Tibial nerve (tissue), 4 donors: ENCODE results near the gene MAD2L1. TPM values are rescaled to one million over a fixed set of nuclear protein-coding genes. Genes with fewer than 3 reads are reported as not detected.
A peak's percentile ranks its signal among the peaks of the same experiment; 100 is the strongest.
"Not testable (repeated sequence)": the region's sequence is repeated elsewhere in the genome, so short reads cannot be mapped to it uniquely, and the experiment has no call there.

Experiments used
- DNase-seq, 2 donors: peaks; one replicate each; pipeline ENCODE4 v3.0.0-alpha.2; 2019; ENCODE audit warnings: low spot score in 2 of 2
- H3K27ac ChIP-seq, 4 donors: fragments of 200-600 bp; sonication (generic) in 3 of 4; one replicate each; pipeline ENCODE4 v1.5.1; 2017 to 2019; ENCODE audit warnings: mild to moderate bottlenecking in 1 of 4
- H3K27me3 ChIP-seq, 2 donors: fragments of 200-600 bp; sonication (generic) in 1 of 2; one replicate each; pipeline versions ENCODE4 v1.5.1 to v1.6.0; 2017 to 2019
- H3K36me3 ChIP-seq, 3 donors: fragments of 200-600 bp; sonication (generic); one replicate each; pipeline ENCODE4 v1.5.1; 2018 to 2019
- H3K4me1 ChIP-seq, 4 donors: fragments of 200-600 bp; sonication (generic) in 3 of 4; one replicate each; pipeline ENCODE4 v1.5.1; 2017 to 2019
- H3K4me3 ChIP-seq, 4 donors: fragments of 200-600 bp; sonication (generic) in 3 of 4; one replicate each; pipeline ENCODE4 v1.5.1; 2017 to 2019; ENCODE audit warnings: mild to moderate bottlenecking in 1 of 4, moderate library complexity in 1 of 4
- H3K9me3 ChIP-seq, 4 donors: fragments of 200-600 bp; sonication (generic) in 3 of 4; one replicate each; pipeline ENCODE4 v1.5.1; 2017 to 2019
- CTCF ChIP-seq, 5 experiments: fragments of 200-600 bp in 3 of 5; fragments of 450-650 bp in 2 of 5; sonication (generic) in 3 of 5; IDR thresholded peaks; one replicate each; pipeline ENCODE4 v1.5.1; 2016 to 2019; ENCODE audit warnings: antibody characterized with exemption in 5 of 5, mild to moderate bottlenecking in 3 of 5, moderate library complexity in 2 of 5
- EP300 ChIP-seq, 2 donors: sonication (generic); formaldehyde crosslinking; IDR thresholded peaks; one replicate each; pipeline ENCODE4 v1.6.1; 2017; ENCODE audit warnings: antibody characterized with exemption in 2 of 2, mild to moderate bottlenecking in 1 of 2
- POLR2A ChIP-seq, 2 donors: fragments of 450-650 bp; IDR thresholded peaks; one replicate each; pipeline ENCODE4 v1.6.1; 2017; ENCODE audit warnings: antibody characterized with exemption in 2 of 2, mild to moderate bottlenecking in 2 of 2, moderate library complexity in 2 of 2
- WGBS, 2 donors: methylation state at CpG; one replicate each; pipeline ENCODE4 v1.1.5; 2018; 5-methylcytosine and 5-hydroxymethylcytosine counted together
- total RNA-seq, 4 donors: library from RNA; depleted of rRNA; stranded (reverse); fragments of >200 nt; gene quantifications; one replicate each; pipeline ENCODE4 v1.1.0, GENCODE V29; 2016

The MAD2L1 gene
- total RNA-seq, 4 donors from 2014 or later: 0.21 to 3.3 (median 1.4) TPM

GRCh38 chr4:120078216-120078615 is 11.6 kb upstream of the MAD2L1 start:
- 86 to 93% methylated on average over 1 of the region's 1 CpG for WGBS, 2 donors
- Histone ChIP-seq H3K9me3 (no peaks in the 10 kb centered on the region), H3K27me3 (no peaks in the 10 kb centered on the region), H3K36me3 (no peaks in the 10 kb centered on the region), H3K27ac (no peak overlapping the region), H3K4me3 (no peak overlapping the region), H3K4me1 (no peaks in the 10 kb centered on the region)
- no peak for DNase-seq
- TF ChIP-seq POLR2A (IDR thresholded peaks at IDR 0.05) (no peak), EP300 (IDR thresholded peaks at IDR 0.05) (no peak)

DNA sequence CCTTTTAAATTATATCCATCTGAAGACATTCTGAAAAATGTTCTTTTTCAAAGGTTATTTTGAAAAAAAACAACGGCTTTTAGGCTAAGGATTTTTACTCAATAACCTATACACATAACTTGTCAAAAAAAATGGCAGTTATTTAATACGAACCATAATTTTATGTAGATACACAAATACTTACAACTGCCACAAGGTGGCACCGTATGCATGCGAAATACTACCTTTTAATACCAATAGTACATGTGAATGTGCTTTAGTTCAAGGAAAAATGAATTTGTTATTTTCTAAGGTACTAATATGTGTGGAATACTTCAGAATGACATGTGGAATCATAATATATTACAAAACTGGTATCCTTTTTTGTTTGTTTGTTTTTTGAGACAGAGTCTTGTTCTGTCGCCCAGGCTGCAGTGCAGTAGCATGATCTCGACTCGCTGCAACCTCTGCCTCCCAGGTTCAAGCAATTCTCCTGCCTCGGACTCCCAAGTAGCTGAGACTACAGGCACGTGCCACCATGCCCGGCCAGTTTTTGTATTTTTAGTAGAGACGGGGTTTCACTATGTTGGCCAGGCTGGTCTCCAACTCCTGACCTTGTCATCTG is 4.6 kb upstream of the MAD2L1 start:
- no peak for DNase-seq
- H3K4me3 ChIP-seq: no peak overlapping the region

DNA sequence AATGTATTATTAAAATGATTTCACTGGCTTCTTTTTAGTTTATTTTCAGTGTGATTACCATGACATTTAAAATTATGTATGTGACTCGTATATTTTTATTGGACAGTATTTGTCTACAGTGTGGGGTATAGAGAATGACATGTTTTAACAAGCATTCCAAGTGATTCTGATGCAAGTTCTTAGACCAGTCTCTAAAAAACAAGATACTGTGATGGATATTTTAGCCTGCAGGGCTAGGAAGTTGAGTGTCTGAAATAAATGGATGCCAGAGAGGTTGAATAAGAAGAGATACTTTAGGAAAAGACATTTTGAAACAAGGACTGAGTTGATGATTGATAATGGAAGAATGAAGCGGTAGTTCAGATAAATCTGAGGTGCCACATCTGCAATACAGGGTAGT is 3.5 kb upstream of the MAD2L1 start:
- TF ChIP-seq CTCF (IDR thresholded peaks at IDR 0.05): no peak
- Histone ChIP-seq H3K4me1 (peaks cover 6 to 36% (median 9%) of the 10 kb centered on the region in 4 donors), H3K27me3 (no peaks in the 10 kb centered on the region), H3K4me3 (no peak overlapping the region), H3K27ac (peak overlapping the region in 1 of 4 donors; percentile 16), H3K9me3 (no peaks in the 10 kb centered on the region), H3K36me3 (no peaks in the 10 kb centered on the region)
- WGBS, 2 donors: 65 to 90% methylated on average over 2 of the region's 2 CpGs
- DNase-seq: no peak

More for the DNA sequence above, 4.6 kb upstream of the MAD2L1 start:
- H3K27ac ChIP-seq: no peak overlapping the region
- H3K36me3 ChIP-seq: no peaks in the 10 kb centered on the region
- H3K27me3 ChIP-seq: no peaks in the 10 kb centered on the region
- no peaks in the 10 kb centered on the region for H3K9me3 ChIP-seq
- peaks cover 6 to 26% (median 6%) of the 10 kb centered on the region in 4 donors for H3K4me1 ChIP-seq
- WGBS, 2 donors: 50 to 55% methylated on average over 11 of the region's 11 CpGs
- TF ChIP-seq CTCF (IDR thresholded peaks at IDR 0.05): peak; percentile 41 to 76 (median 53)
- no peak for TF ChIP-seq POLR2A (IDR thresholded peaks at IDR 0.05)
- no peak for TF ChIP-seq EP300 (IDR thresholded peaks at IDR 0.05)

DNA sequence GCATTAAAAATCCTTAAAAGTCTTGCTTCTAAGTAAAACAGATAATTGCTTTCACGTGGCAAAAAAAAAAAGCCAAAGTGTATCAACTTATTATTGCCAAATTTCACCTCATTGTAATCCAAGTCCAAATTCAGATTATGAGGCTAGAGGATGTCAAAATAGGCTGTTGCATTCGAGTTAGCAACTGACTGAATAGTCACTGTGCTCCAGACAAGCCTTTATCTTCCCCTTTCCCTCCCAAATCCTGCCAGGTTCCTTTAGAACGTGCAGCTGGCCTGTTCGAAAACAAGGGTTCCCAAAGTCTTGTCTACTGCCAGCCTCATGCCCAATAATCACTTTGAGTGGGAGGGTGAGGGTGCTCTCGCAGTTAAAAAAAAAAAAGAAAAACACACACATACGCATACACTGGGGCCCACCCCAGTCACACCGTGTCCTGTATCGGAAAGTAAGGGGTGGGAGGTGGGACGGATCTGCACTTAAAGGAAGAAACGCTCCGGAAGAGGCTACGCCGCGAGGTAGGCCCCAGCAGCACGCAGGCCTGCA is 603 bp downstream of the MAD2L1 start:
- TF ChIP-seq POLR2A (IDR thresholded peaks at IDR 0.05) (no peak), EP300 (IDR thresholded peaks at IDR 0.05) (no peak), CTCF (IDR thresholded peaks at IDR 0.05) (no peak)
- H3K27ac ChIP-seq: peak overlapping the region in 3 of 4 donors; percentile 96 to 97 (median 96)
- no peaks in the 10 kb centered on the region for H3K9me3 ChIP-seq
- no peaks in the 10 kb centered on the region for H3K27me3 ChIP-seq
- peak overlapping the region; percentile 56 to 84 (median 62) for H3K4me3 ChIP-seq
- H3K4me1 ChIP-seq: peaks cover 6 to 32% (median 9%) of the 10 kb centered on the region in 4 donors
- 1% methylated on average over 15 of the region's 15 CpGs for WGBS, 2 donors
- DNase-seq: no peak
- no peaks in the 10 kb centered on the region for H3K36me3 ChIP-seq

- peaks cover 6 to 23% (median 9%) of the 10 kb centered on the region in 4 donors for H3K4me1 ChIP-seq
- no peaks in the 10 kb centered on the region for H3K27me3 ChIP-seq
- no peaks in the 10 kb centered on the region for H3K36me3 ChIP-seq
- H3K9me3 ChIP-seq: no peaks in the 10 kb centered on the region
- TF ChIP-seq POLR2A (IDR thresholded peaks at IDR 0.05) (no peak), CTCF (IDR thresholded peaks at IDR 0.05) (no peak), EP300 (IDR thresholded peaks at IDR 0.05) (no peak)
- H3K27ac ChIP-seq: no peak overlapping the region
- WGBS, 2 donors: 47 to 61% methylated on average over 5 of the region's 5 CpGs
- H3K4me3 ChIP-seq: no peak overlapping the region
- no peak for DNase-seq
Observed at GRCh38 chr4:120064887-120065286, 1.8 kb downstream of the MAD2L1 start.

DNA sequence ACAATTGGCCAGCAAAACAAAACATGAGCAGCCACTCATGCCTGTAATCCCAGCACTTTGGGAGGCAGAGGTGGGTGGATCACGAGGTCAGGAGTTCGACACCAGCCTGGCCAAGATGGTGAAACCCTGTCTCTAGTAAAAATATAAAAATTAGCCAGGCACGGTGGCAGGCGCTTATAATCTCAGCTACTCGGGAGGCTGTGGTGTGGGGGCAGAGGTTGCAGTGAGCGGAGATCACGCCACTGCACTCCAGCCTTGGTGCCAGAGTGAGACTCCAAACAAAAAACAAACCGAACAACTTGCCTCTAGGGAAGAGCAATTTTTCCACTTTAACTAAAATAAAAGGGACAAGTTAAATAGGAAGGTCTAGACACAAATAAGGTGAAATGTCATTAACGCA is 2.9 kb downstream of the MAD2L1 start:
- not testable (repeated sequence) for H3K27ac ChIP-seq, H3K9me3 ChIP-seq, H3K36me3 ChIP-seq, H3K27me3 ChIP-seq, H3K4me3 ChIP-seq, DNase-seq
- WGBS, 2 donors: 68 to 75% methylated on average over 9 of the region's 9 CpGs
- H3K4me1 ChIP-seq: peaks cover 6 to 23% (median 9%) of the 10 kb centered on the region in 4 donors
